WERI-Rb-1 (cell line): Measurements from ENCODE around the gene OR2V1.

Experiments used
- DNase-seq: peaks from one replicate; pipeline ENCODE4 v3.0.0-alpha.2; 2020
- H3K27ac ChIP-seq: fragments of 250-450 bp; sonication (Bioruptor Pico); 2 replicates; pipeline ENCODE4 v1.5.1; 2020; ENCODE audit warnings: mild to moderate bottlenecking, moderate library complexity
- H3K27me3 ChIP-seq: fragments of 250-450 bp; sonication (Bioruptor Pico); 2 replicates; pipeline ENCODE4 v1.5.1; 2021; ENCODE audit warnings: mild to moderate bottlenecking, low read depth, moderate library complexity; ENCODE audit not compliant: insufficient read depth, severe bottlenecking
- H3K36me3 ChIP-seq: fragments of 250-450 bp; sonication (Bioruptor Pico); 2 replicates; pipeline ENCODE4 v1.5.1; 2020; ENCODE audit warnings: mild to moderate bottlenecking, moderate library complexity
- H3K4me3 ChIP-seq: 2 replicates; pipeline ENCODE4 v1.5.1; 2011; ENCODE audit warnings: low read depth, mild to moderate bottlenecking, control low read depth, low read length
- H3K9me3 ChIP-seq: fragments of 250-450 bp; sonication (Bioruptor Pico); 2 replicates; pipeline ENCODE4 v1.5.1; 2021; ENCODE audit warnings: mild to moderate bottlenecking, moderate library complexity; ENCODE audit not compliant: severe bottlenecking
- TF ChIP-seq, protein P1 (sequence below): IDR thresholded peaks from 2 replicates; pipeline ENCODE4 v1.5.1; 2011; ENCODE audit warnings: low read depth, mild to moderate bottlenecking, control low read depth, inconsistent platforms, low read length

The OR2V1 gene

DNA sequence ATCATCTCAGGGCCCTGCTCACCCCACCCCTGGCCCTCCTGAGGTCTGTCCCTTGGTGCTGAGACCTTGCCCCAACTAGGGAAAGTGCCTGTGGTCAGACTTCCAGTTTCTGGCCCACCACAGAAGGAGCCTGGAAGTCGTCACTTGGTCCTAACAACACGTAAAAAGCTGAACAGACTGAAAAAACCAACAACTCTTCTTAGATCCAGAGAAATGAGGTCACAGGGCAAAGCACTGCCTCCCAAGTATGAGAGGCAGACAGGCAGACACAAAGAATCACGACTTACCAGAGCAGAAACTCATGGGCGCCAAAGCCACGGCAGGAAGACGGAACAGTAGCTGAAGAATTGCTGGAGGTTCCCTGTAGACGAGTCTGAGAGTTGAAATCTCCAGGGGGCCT is 38.5 kb downstream of the OR2V1 start:
- TF ChIP-seq, protein P1, sequence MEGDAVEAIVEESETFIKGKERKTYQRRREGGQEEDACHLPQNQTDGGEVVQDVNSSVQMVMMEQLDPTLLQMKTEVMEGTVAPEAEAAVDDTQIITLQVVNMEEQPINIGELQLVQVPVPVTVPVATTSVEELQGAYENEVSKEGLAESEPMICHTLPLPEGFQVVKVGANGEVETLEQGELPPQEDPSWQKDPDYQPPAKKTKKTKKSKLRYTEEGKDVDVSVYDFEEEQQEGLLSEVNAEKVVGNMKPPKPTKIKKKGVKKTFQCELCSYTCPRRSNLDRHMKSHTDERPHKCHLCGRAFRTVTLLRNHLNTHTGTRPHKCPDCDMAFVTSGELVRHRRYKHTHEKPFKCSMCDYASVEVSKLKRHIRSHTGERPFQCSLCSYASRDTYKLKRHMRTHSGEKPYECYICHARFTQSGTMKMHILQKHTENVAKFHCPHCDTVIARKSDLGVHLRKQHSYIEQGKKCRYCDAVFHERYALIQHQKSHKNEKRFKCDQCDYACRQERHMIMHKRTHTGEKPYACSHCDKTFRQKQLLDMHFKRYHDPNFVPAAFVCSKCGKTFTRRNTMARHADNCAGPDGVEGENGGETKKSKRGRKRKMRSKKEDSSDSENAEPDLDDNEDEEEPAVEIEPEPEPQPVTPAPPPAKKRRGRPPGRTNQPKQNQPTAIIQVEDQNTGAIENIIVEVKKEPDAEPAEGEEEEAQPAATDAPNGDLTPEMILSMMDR, result no peak
- no peak overlapping the region for H3K4me3 ChIP-seq

DNA sequence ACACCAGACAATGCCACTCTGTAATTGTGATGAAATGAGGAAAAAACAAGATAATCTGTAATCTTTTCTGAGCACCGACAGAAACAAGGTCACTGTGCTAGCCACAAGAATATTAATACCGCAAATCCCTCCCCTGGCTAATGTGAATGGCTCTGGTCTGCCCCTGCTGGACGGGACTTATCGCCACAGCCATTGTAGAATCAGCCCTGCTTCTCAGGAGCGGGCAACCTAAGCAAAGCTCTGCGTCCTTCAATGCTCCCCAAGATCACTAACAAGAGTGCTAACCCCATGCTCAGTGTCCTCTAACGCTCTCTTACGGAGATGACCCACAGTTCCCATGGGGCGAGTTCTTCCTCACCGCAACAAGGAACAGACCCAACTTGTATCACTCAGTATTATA is 42.7 kb downstream of the OR2V1 start:
- TF ChIP-seq, protein P1, result peak; percentile 28; the same call in 1 of the 2 replicates
- H3K27me3 ChIP-seq, result peaks cover 6% of the 10 kb centered on the region
- DNase-seq, result no peak

More for the DNA sequence above, 38.5 kb downstream of the OR2V1 start:
- Histone ChIP-seq H3K27ac (no peak overlapping the region), H3K27me3 (no peaks in the 10 kb centered on the region), H3K9me3 (no peaks in the 10 kb centered on the region), H3K36me3 (no peaks in the 10 kb centered on the region)
- DNase-seq, result no peak

DNA sequence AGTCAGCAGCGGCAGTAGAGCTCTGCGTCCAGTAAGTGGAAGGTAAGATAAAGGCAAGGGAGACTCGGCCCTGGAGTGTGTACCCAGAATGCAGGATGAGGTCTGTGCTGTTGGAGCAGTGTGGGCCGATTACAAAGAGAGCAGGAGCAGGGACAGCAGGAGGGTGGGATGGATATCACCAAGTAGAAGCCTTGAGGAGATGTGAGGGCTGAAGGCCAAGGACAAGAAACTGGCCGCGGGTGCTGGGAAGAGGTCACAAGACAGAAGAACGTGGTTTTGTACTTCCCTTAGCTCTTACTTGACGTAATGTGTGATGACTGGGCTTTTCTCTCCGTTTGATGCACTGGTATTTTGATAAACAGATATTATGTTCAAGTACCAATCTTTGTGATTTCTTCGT is 43.7 kb downstream of the OR2V1 start:
- TF ChIP-seq, protein P1, result no peak
- Histone ChIP-seq H3K27ac (no peak overlapping the region), H3K36me3 (no peaks in the 10 kb centered on the region), H3K9me3 (no peaks in the 10 kb centered on the region), H3K4me3 (no peak overlapping the region), H3K27me3 (peaks cover 6% of the 10 kb centered on the region)
- no peak for DNase-seq

More for the DNA sequence above, 42.7 kb downstream of the OR2V1 start:
- Histone ChIP-seq H3K9me3 (no peaks in the 10 kb centered on the region), H3K36me3 (no peaks in the 10 kb centered on the region), H3K27ac (no peak overlapping the region), H3K4me3 (no peak overlapping the region)

DNA sequence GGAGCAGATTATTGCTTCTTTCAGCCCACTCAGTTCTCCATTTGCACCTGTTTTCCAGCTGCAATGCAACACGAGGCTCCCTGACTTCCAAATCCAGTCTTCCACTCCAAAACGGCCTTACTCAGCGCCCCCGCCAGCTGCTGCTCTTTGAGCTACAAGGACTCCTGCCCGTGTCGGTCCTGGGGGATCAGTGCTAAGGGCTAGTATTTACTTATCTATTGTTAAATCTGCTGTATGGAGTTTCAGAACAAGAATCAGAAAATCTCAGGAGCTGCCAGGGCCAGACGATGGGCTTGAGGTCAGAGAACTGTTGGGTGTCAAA is 44.1 kb downstream of the OR2V1 start:
- Histone ChIP-seq H3K27me3 (peaks cover 9% of the 10 kb centered on the region), H3K4me3 (no peak overlapping the region), H3K9me3 (no peaks in the 10 kb centered on the region), H3K36me3 (no peaks in the 10 kb centered on the region), H3K27ac (no peak overlapping the region)
- TF ChIP-seq, protein P1, result no peak
- no peak for DNase-seq

DNA sequence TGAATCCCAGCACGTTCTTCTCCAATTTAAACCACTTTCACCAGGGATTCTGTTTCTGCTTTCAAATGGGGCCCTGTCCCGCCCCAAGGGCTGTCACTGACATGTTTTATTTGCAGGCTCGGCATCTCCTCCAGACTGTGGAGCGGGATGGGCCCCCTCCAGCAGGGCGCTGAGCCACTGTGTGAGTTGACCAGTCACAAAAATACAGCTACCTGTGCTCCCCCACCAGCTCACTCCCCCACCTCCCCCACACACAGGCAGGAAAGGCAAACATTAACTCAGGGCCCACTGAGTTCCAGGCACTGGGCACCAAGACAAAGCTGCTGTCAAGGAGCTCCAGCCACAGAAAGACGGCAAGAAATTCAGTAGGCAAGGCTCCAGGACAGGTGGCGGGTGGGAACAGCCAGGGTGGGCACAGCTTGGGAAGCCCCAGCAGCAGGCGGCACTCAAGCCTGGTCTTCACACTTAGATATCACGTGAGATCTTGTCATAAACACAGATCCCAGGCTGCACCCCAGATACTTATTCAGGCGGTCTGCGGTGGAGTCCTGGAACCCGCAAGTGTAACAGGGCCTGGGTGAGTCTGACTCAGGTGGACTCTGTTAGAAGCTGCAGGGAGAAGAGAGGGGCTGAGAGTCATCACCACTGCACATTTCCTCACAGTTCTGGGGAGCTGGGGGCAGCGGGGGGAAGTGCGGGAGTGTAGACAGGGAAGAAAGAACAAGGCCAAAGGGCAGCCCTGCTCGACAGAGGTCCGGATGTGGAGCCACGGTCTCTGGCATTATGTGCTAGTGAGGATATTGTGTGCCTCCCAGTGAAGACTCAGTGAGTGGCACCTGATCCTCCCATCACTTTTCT is 44.7 kb downstream of the OR2V1 start:
- H3K9me3 ChIP-seq, result no peaks in the 10 kb centered on the region

More for the DNA sequence above, 44.7 kb downstream of the OR2V1 start:
- H3K27ac ChIP-seq, result no peak overlapping the region
- no peak for DNase-seq
- H3K27me3 ChIP-seq, result peaks cover 9% of the 10 kb centered on the region
- no peak overlapping the region for H3K4me3 ChIP-seq
- no peaks in the 10 kb centered on the region for H3K36me3 ChIP-seq
- TF ChIP-seq, protein P1, result no peak
